SIG-M5 (cell line): ENCODE measurements around the gene PRKX.
"Not testable (repeated sequence)": the region's sequence is repeated elsewhere in the genome, so short reads cannot be mapped to it uniquely, and the experiment has no call there.

ENCODE experiments used
- DNase-seq: peaks from one replicate; lab custom pipeline; 2025; lab: John Stamatoyannopoulos, UW

The PRKX gene

DNA sequence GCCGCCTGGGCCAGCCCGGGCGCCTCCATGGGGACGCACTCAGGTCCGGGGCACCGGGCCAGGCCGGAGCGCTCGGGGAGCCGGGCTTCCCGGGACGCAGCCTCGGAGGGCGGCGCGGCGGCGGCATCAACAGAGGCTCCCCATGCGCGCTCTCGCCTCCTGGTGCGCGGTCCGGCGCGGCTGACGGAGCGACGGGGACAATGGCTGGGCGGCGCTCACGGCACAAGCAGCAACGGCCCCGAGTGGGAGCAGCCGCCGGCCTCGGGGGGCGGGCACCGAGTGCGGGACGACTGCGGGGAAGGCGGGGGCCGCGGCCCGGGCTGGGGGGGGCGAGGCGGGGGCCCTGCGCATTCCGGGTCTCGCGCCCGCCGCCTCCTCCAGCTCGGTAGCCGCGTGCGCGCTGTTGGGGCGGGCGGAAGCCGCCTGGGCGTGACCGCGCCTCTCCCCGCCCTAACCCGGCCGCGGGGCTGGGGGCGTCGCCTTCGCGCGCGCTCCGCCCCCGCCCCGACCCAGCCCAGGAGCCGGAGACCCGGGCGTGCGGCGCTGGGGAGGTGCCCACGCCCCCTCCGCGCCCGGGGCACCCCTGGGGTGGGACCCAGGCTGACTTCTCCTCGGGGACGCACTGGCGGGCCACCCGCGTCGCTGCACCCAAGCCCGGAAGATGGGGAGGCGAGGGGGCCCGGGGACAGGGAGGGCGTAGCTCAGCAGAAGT is at the start of gene PRKX:
TSS of gene PRKX (minus strand) at position 425 of the 712 bp plus-strand sequence. CDS start at position 29, 396 bp downstream.
- DNase-seq = no peak

DNA sequence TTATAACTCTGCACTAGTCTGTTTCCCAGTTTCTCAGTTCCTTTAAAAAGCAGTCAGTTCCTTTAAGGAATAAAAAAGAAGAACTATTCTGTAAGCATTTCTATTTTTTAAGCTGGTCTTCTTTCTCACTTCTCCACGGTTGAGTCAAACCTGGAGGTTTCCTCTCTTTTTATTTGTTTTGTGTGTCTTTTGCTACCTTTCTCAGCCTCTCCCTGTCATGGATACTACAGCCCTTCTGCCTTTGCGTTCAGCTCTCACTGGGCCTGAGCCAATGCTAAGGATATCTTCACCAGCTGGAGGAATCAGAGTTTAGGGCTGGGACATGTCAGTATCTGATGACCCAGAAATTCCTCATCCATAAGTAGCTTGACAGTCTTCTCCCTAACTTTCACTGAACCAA is 49.7 kb upstream of the PRKX start:
- DNase-seq = no peak

DNA sequence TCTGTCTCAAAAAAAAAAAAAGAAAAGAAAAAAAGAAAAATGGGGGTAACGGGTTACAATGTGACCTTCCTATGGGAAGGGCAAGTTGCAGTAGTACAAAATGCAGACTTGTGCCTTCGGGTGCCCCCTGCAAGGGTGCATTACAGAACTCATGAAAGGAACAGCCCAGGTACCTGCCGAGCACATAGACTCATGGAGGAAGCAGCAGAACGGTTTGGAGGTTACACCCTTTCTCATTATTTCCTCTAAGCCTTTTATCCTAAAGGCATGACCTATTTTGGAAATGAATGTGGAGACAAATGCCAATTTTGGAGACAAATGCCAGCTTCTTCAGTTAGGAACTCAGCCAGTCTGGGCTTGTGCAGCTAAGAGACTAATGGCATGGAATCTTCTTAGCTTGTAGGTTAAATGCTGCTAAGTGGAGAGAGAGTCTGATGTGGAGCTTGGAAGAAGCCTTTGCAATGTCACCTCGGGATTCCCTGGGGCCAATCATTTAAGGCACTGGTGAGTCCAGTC is 44.1 kb upstream of the PRKX start:
- DNase-seq = no peak

DNA sequence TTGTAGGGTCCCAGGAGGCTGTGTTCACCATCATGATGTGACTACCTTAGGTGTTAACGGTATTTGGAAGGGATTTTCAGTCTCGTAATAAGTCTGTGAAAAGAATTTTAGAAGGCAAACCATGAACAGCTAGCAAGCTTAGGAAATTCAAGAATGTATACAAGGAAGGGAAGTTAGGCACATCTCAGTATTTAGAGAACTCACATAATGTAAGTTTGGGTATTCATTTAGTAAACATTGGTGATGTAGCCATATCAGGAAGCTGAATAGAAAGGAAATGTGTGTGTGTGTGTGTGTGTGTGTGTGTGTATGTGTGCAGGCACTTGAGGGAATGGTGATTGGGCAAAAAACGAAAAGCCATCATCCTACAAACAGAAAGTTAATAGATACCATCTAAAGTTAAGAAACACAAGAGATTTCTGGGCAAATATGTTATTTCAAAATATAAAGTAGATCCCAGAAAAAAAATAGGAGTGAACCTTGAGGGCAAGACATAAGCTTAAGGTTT is 34.7 kb upstream of the PRKX start:
- DNase-seq = no peak

DNA sequence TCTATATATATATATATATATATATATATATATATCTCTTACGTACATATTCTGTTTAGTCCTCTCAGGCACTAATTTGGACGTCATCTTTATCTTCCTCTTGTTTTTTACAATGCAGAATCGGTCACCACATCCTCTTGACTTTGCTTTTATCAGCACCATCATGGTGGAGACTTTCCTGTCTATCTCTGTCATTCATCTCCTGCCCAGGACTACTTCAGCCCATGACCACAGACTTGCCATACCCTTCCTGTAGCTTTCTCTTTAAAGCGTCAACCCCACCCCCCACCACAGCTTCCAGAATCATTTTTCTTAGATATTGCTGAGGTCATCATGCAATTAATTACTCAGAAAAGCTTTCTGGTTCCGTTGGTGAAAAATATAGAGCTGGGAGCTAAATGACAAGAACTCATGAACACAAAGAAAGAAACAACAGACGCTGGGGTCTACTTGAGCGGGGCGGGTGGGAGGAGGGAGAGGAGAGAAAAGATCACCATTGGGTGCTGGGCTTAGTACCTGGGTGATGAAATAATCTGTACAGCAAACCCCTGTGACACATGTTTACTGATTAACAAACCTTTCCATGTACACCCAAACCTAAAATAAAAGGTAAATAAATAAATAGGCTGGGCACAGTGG is 30.5 kb upstream of the PRKX start:
- DNase-seq = no peak

DNA sequence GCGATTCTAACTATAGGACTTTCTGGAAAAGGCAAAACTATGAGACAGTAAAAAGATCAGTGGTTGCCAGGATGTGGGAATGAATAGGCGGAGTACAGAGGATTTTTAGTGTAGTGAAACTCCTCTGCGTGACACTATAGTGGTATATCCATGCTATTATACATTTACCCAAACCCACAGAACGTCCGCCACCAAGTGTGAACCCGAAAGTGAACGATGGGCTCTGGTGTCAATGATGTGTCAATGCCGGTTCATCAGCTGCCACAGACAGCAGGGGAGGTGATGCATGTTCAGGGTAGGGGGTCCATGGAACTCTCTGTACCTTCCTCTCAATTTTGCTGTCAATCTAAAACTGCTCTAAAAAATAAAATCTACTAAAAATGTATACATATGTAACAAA is 27.5 kb upstream of the PRKX start:
- DNase-seq = not testable (repeated sequence)

DNA sequence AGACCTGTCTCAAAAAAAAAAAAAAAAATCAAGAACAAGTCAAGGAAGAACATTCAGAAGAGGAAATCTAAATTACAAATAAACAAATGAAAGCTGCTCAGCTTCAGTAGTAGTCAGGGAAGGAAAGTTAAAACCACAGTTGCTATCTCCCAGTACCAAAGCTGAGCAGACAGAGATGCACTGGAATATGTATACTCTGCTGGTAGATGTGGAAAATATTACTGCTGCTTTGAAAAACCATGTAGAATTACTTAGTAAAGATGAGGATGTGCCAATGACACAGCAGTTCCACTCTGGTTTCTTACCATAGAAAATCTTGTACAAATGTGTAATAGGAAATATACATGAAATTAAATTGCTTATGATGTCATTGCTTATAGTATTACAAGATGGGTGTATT is 25.1 kb upstream of the PRKX start:
- DNase-seq = no peak

DNA sequence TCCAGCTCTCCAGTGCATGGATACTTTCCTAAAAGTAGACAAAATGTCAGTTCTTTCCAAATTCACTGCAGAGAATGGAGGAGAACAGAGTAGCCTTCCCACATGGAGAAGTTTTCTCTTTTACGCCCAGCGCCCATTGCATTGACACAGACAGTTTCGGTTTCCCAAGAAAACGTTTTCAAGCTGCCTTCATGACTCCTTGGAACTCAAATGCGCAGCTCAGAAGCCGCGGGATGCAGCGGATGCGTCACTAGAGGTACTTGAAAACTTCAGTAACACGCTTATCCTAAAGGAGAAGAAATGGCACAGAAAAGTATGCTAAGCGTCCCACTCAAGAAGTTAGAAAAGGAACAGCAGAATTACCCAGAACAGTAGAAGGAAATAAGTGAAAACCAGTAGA is 23.1 kb upstream of the PRKX start:
- not testable (repeated sequence) for DNase-seq

DNA sequence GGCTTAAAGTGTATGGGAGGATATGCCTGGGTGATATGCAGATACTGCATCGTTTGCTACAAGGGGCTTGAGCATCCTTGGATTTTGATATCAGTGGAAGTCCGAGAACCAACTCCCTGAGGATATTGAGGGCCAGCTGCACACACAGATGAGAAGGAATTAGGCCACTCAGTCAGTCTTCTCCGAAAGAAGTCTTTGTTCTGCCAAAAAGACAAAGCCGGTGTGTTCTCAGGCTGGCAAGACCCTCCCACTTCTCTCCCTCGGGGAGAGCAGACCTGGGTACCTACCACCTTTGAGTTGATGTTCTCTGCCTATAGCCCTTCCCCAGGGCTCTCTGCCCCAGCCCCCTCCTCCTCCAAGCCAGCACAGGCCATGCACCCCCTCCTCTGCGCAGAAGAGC is 22.4 kb upstream of the PRKX start:
- not testable (repeated sequence) for DNase-seq

DNA sequence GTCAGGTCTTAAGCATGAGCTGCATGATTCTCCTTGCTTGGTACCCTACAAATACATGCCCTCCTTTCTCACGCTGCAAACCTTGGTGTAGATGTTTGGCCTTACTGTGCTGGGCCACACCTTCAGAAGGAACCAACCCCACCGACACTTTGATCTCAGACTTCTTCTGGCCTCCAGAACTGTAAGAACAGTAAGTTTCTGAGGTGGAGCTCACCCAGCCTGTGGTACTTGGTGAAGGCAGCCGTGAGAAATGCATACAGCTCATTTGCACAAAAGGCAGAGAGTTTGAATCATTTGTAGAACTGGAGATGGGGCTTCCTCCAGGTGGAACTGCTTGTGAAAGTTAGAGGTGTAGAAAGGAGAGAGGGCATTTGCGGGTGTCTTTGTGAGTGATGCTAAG is 21.0 kb upstream of the PRKX start:
- not testable (repeated sequence) for DNase-seq

DNA sequence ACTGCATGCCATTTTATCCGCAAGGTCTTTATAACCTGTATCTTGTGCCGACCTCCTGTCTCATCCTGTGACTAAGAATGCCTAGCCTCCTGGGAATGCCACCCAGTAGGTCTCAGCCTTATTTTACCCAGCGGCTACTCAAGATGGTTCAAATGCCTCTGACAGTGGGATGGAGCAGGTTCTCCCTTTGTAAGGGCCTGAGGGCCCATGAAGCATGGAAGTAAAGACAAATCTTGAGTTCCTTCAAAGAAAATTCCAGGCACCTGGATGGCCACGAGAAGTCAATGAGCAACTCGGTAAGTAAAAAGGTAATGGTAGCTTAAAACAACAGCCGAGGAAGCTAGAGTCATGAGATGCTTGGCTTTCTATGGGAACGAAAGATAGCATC is 19.6 kb upstream of the PRKX start:
- DNase-seq = no peak

DNA sequence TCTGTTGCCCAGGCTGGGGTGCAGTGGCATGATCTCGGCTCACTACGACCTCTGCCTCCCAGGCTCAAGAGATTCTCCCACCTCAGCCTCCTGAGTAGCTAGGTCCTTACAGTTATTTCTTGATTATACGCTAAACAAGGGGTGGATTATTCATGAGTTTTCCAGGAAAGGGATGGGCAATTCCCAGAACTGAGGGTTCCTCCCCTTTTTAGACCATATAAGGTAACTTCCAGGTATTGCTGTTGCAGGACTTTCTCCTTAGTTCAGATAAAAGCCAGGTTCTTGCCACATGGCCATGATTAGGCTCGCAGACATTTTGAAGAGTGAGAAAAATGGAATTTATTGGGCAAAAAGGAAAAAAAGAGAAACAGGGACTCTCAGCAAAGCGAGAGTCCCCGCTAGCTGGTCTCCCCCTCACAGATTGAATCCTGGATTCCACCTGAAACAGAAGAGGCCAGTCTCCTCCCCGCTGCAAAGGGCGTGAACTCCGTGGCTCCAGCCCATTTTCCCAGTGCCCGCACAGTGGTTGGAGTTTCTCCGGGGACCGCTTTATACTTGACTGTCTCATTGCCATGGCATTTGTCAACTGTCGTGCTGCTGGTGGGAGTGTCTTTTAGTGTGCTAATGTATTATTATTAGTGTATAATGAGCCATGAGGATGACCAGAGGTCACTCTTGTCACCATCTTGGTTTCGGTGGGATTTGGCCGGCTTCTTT is 19.0 kb upstream of the PRKX start:
- DNase-seq = not testable (repeated sequence)

DNA sequence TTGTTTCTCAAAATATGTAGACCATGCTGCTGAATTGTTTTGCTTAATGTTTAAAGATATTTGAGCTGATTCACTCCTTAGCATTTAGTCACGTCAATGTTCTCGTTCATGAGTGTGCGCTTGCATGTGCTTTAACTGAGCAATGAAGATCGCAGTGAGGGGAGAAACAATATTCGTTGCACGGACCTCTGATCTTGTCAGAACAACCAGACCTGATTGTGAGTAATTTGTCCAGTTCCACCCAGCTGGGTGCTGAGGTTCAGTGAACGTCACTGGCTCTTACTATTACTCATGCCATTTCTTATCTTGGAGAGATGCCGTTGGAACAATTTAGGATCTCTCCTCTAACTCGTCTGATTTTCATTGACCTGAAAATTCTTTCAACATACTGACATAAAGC is 15.0 kb upstream of the PRKX start:
- no peak for DNase-seq

DNA sequence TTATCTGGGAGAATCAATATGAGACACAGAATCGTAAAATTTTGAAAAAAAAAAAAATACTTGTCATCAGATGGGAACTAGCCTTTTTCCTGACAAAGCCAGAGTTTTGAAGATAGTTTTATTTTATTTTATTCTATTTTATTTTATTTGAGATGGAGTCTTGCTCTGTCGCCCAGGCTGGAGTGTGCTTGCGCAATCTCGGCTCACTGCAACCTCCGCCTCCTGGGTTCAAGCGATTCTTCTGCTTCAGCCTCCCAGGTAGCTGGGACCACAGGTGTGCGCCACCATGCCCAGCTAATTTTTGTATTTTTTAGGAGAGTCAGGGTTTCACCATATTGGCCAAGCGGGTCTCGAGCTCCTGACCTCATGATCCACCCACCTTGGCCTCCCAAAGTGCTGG is 10.0 kb upstream of the PRKX start:
- DNase-seq = not testable (repeated sequence)

DNA sequence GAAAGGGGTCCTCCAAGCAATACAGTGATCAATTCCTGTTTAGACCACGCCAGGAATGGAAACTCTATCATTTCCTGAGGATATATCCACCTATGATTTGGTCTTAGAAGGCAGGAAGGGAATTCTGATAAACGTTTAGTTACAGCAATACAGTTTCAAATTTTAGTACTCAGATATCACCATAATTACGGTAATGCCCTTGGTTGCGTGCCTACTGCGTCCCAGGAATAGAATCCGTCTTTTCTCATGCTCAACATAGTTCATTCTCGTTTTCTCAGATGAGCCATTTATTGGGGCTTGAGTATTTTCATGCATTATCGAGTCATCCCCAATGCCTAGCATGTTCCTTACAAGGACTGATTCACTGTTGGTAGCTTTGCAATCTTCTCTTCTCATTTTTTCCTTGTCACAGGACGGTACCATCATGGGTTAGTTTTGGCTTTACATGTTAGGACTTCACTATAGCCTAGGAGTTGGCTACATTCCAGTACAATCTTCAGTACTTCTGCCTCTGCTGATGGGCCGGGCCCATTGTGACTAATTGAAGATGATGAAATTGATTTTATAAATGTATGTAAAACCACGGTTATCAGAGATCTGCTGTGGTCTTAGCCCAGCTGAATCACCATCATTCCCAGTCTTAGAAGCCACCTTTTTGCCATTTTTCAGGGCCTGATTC is 4.4 kb upstream of the PRKX start:
- DNase-seq = no peak

DNA sequence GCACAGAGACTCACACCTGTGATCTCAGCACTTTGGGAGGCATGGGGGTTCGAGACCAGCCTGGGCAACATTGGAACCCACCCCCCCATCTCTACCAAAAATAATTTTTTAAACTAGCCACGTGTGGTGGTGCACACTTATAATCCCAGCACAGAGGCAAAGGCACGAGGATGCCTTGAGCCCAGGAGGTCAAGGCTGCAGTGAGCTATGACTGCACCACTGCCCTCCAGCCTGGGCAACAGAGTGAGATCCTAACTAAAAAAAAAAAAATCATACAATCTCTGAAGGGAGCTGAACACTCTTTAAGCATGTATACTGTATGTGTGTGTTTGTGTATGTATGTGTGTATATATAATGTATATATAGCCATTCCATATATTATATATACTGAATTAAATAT is 2.5 kb upstream of the PRKX start:
- DNase-seq = no peak

DNA sequence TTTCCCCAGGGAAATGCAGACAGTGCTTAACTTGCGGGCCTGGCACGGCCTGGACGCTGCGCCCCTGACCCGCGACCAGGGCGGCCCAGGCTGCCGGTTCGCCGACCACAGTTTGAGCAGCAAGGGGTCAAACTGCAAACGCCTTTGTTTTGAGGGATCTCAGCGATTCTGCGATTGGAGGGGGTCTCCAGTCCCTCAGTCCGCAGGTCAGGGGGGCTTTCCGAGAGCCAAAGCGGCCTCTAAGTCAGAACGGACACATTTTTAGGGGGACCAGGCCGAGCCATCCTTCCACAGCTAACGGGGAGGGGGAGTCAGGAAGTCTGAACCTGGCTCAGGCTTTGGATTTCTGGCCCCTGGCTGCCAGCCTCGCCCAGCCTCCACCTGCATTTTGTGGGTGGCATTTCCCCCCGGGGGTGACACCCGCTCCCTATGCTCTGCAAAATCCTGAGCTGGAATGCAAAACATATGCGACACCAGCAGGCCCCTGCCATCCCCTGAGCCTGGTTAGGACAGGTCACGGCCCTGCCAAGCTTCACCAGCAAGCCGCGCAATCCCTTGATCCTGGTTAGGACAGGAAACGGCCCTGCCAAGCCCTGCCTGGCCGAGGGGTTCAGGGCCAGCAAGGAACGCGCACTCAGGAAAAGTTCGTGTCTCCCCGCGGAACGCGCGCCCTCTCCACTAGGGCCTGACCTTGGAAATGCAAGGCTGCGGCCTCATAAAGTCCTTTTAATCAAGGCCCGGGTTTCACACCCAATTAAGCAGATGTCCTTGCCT is 1.4 kb upstream of the PRKX start:
- DNase-seq = not testable (repeated sequence)

DNA sequence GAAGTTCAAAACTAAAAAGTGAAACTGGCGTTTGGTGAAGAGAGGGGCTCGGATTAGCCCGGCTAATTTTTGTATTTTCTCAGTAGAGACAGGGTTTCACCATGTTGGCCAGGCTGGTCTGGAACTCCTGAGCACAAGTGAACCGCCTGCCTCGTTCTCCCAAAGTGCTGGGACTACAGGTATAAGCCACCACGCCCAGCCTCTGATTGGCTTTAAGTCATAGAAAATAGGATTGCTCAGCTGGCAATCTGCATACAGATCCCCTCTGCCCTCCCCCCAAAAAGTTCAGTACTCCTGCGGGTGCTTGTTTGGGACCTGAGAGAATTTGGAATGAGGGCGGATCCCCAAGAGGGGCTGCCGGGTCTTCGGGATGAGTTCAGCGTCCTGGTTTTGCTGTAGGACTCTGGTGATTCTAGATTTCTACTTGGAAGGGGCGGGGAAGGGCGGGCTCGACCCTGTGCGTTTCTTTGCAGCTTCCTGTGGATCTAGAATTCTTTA is 537 bp upstream of the PRKX start:
- DNase-seq = no peak

DNA sequence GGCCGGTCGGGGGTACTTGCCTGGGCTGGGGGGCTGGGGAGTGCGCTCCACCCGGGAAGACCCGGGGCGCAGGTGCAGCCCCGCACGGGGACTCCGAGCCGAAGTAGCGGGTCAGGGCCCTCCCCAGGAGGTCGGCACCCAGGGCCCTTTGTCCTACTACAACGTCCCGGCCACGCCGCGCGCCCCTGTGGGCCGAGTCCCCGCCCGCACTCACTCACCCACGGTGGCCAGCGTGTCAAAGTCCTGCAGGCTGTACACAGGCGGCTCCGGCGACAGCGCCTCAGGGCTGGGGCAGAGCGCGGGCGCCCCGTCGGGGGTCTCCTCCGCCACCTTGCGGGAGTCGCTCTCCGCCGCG is 602 bp downstream of the PRKX start:
- no peak for DNase-seq

DNA sequence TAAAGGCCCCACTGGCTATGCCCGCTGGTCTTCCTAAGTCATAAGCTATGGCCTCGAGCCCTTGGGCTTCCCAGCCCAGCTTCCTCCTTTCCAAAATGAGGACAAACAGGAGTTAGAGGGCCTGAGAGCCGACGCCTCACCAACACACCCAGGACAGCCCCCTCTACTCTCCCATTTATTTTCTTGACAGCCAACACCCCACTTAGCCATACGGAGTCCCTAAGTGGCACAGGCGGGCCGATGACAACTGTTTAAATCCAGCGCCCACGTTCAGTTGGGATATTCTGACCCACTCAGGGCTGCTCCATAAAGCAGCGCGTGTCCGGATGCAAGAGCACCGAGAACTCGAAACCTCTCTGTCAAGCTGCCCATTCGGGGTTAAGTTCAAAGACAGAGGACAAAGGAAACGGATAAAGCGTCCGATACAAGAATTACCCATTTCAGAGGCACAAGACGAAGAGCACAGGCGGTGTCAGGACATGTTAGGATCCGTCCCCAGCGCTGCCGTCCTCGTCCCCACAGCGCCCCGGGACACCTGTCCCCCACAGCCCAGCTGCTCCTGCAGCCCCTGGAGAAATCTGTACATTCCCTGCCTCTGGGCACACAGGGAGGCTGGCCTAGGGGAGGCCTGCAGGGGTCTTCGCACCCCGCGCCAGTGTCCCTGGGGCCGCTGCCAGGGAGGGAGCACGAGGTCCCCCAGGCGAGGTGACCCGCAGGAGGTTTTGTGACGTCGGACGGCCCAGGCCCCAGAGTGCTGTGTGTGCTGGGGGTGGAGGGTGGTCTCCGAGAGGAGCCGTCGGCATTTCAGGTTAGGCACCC is 1.2 kb downstream of the PRKX start:
- DNase-seq = no peak
